Panc1 (cell line): ENCODE data around the gene FGF22.
"Not testable (repeated sequence)": the region's sequence is repeated elsewhere in the genome, so short reads cannot be mapped to it uniquely, and the experiment has no call there.

Experiments
- POLR2AphosphoS5 ChIP-seq: IDR thresholded peaks from 2 replicates; pipeline ENCODE4 v1.6.1; 2012; ENCODE audit warnings: mild to moderate bottlenecking, low read depth, low read length, moderate library complexity
- TCF7L2 ChIP-seq: IDR thresholded peaks from 2 replicates; pipeline ENCODE4 v1.6.1; 2011; ENCODE audit warnings: mild to moderate bottlenecking, low read depth, low read length, inconsistent platforms
- TF ChIP-seq, protein P1 (sequence below): fragments of 450-650 bp; IDR thresholded peaks from 2 replicates; pipeline ENCODE4 v1.5.1; 2017; ENCODE audit warnings: mild to moderate bottlenecking
- TF ChIP-seq, protein P2 (sequence below), 2 experiments: IDR thresholded peaks; 2 replicates each; pipeline ENCODE4 v1.6.1; 2011 to 2012; ENCODE audit warnings: low read depth in 2 of 2, control low read depth in 1 of 2, low read length in 1 of 2, mild to moderate bottlenecking in 1 of 2, moderate library complexity in 1 of 2; ENCODE audit not compliant: insufficient read depth in 1 of 2

DNA sequence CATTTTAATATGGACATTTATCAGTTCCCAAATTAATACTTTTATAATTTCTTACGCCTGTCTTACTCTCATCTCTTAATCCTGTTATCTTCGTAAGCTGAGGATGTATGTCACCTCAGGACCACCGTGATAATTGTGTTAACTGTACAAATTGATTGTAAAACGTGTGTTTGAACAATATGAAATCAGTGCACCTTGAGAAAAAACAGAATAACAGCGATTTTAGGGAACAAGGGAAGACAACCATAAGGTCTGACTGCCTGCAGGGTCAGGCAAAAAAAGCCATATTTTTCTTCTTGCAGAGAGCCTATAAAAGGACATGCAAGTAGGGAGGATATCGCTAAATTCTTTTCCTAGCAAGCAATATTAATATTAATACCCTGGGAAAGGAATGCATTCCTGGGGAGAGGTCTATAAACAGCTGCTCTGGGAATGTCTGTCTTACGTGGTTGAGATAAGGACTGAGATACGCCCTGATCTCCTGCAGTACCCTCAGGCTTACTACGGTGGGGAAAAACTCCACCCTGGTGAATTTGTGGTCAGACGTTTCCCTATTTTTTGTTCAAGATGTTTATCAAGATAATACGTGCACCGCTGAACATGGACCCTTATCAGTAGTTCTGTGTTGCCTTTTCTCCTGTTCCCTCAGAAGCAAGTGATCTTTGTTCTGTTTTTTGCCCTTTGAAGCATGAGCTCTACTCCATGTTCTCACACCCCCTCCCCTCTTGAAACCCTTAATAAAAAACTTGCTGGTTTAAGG, 29.2 kb downstream of the FGF22 start:
- TF ChIP-seq, protein P1, sequence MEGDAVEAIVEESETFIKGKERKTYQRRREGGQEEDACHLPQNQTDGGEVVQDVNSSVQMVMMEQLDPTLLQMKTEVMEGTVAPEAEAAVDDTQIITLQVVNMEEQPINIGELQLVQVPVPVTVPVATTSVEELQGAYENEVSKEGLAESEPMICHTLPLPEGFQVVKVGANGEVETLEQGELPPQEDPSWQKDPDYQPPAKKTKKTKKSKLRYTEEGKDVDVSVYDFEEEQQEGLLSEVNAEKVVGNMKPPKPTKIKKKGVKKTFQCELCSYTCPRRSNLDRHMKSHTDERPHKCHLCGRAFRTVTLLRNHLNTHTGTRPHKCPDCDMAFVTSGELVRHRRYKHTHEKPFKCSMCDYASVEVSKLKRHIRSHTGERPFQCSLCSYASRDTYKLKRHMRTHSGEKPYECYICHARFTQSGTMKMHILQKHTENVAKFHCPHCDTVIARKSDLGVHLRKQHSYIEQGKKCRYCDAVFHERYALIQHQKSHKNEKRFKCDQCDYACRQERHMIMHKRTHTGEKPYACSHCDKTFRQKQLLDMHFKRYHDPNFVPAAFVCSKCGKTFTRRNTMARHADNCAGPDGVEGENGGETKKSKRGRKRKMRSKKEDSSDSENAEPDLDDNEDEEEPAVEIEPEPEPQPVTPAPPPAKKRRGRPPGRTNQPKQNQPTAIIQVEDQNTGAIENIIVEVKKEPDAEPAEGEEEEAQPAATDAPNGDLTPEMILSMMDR: not testable (repeated sequence)
- not testable (repeated sequence) for TF ChIP-seq POLR2AphosphoS5, TCF7L2
- TF ChIP-seq, protein P2, sequence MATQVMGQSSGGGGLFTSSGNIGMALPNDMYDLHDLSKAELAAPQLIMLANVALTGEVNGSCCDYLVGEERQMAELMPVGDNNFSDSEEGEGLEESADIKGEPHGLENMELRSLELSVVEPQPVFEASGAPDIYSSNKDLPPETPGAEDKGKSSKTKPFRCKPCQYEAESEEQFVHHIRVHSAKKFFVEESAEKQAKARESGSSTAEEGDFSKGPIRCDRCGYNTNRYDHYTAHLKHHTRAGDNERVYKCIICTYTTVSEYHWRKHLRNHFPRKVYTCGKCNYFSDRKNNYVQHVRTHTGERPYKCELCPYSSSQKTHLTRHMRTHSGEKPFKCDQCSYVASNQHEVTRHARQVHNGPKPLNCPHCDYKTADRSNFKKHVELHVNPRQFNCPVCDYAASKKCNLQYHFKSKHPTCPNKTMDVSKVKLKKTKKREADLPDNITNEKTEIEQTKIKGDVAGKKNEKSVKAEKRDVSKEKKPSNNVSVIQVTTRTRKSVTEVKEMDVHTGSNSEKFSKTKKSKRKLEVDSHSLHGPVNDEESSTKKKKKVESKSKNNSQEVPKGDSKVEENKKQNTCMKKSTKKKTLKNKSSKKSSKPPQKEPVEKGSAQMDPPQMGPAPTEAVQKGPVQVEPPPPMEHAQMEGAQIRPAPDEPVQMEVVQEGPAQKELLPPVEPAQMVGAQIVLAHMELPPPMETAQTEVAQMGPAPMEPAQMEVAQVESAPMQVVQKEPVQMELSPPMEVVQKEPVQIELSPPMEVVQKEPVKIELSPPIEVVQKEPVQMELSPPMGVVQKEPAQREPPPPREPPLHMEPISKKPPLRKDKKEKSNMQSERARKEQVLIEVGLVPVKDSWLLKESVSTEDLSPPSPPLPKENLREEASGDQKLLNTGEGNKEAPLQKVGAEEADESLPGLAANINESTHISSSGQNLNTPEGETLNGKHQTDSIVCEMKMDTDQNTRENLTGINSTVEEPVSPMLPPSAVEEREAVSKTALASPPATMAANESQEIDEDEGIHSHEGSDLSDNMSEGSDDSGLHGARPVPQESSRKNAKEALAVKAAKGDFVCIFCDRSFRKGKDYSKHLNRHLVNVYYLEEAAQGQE (IDR thresholded peaks at IDR 0.05; ENCODE audit: insufficient read depth in 1 of 2, low read depth in 2 of 2, low read length in 1 of 2): not testable (repeated sequence)
